HL-60 (cell line): ENCODE results near the gene TPD52L1.

Experiments
- CTCF ChIP-seq: IDR thresholded peaks from one replicate; pipeline ENCODE4 v1.5.1; 2011; ENCODE audit warnings: low read length, control low read depth, inconsistent platforms; ENCODE audit not compliant: insufficient read depth
- REST ChIP-seq: IDR thresholded peaks from 2 replicates; pipeline ENCODE4 v1.6.1; 2012; ENCODE audit warnings: low read depth; ENCODE audit not compliant: insufficient replicate concordance

GRCh38 chr6:125301435-125302391 is 148.1 kb downstream of the TPD52L1 start, which contains the start of gene HDDC2:
- no peak for TF ChIP-seq CTCF
- no peak for TF ChIP-seq REST
